Measurements from ENCODE around the gene NCAPD2.
"Not testable (repeated sequence)": the region's sequence is repeated elsewhere in the genome, so short reads cannot be mapped to it uniquely, and the experiment has no call there.

NCAPD2 gene

DNA sequence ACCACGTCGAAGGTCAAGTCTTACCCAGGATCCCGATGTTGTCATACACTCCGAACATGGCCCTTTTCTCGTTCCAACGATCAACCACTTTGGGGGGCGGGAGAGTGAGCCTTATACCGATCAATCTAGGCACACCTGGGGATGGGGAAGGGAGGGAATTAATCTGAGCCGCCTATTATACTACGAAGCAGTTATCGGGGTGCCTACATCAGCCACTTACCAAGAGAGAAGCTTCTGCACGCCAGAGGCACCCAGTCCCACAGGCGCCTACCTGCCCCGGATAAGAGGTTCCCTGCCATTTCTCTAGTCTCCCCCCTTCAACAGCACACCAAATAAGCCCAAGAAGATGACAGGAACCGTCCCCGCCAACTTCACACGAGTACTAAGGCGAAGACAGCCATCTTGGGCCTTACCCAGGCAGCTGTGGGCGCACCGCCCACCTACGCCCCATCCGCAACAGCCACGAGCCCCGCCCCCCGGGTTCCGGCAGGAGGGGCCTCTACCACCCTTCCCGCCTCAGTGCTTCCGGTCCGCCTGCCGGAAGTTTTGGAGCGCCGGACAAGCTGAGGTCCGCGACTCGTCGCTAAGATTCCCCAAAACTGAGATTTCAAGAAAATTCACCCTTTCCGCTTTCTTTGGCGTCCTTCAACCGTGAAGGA is 935 bp upstream of the NCAPD2 start, which contains the start of gene MRPL51:
Gene MRPL51 (minus strand): TSS at position 425 of the 659 bp plus-strand sequence. CDS start 126 bp downstream, at position 299.
- peaks cover 4% of the 10 kb centered on the region for H3K36me3 ChIP-seq (ENCODE audit: control insufficient read depth, insufficient read depth, low read length)

DNA sequence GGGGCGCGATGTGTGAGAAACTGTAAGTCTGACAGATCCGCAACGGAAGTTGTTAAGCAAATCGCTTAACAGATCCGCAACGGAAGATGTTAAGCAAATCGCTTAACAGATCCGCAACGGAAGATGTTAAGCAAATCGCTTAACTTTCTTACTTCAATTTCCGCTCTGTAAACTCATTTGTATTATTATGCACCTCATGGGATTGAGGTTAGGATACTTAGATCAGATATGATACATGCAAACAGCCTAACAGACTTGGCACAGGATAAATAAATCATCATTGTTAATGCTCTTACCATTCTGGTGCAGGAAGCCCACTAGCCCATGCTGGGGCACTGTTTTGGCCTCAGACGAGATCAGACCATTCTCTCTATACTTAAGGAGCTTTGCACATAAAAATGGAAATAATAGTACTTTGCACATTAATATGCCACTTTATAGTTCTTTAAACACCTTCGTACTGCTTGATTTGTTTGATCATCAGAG is 399 bp downstream of the NCAPD2 start:
- peak overlapping the region; percentile 8 for H3K9ac ChIP-seq (ENCODE audit: low read length)
- H3K36me3 ChIP-seq (ENCODE audit: control insufficient read depth, insufficient read depth, low read length) = peaks cover 7% of the 10 kb centered on the region
- peak overlapping the region; percentile 92 for H3K4me3 ChIP-seq (ENCODE audit: low read length)
- no peaks in the 10 kb centered on the region for H3K27me3 ChIP-seq (ENCODE audit: control insufficient read depth, insufficient read depth, low read length)
- H3K27ac ChIP-seq (ENCODE audit: low read depth, low read length) = no peak overlapping the region
- peaks cover 8% of the 10 kb centered on the region for H3K4me1 ChIP-seq (ENCODE audit: control insufficient read depth, insufficient read depth, low read length)

More for the DNA sequence above, 935 bp upstream of the NCAPD2 start, which contains the start of gene MRPL51:
- Histone ChIP-seq H3K9ac (ENCODE audit: low read length) (peak within 1 kb of the TSS; percentile 97), H3K27me3 (ENCODE audit: control insufficient read depth, insufficient read depth, low read length) (no peaks in the 10 kb centered on the region), H3K4me1 (ENCODE audit: control insufficient read depth, insufficient read depth, low read length) (peaks cover 8% of the 10 kb centered on the region), H3K27ac (ENCODE audit: low read depth, low read length) (peak within 1 kb of the TSS; percentile 94), H3K4me3 (ENCODE audit: low read length) (peak within 1 kb of the TSS; percentile 99)

- peaks cover 7% of the 10 kb centered on the region for H3K36me3 ChIP-seq (ENCODE audit: control insufficient read depth, insufficient read depth, low read length)
- H3K4me3 ChIP-seq (ENCODE audit: low read length) = peak overlapping the region; percentile 92
- H3K27me3 ChIP-seq (ENCODE audit: control insufficient read depth, insufficient read depth, low read length) = no peaks in the 10 kb centered on the region
- H3K9ac ChIP-seq (ENCODE audit: low read length) = no peak overlapping the region
- H3K27ac ChIP-seq (ENCODE audit: low read depth, low read length) = no peak overlapping the region
- peaks cover 8% of the 10 kb centered on the region for H3K4me1 ChIP-seq (ENCODE audit: control insufficient read depth, insufficient read depth, low read length)
Measured at GRCh38 chr12:6494968-6495367, 1.1 kb downstream of the NCAPD2 start.

GRCh38 chr12:6497291-6497690 is 3.4 kb downstream of the NCAPD2 start:
- H3K9ac ChIP-seq (ENCODE audit: low read length); H3K36me3 ChIP-seq (ENCODE audit: control insufficient read depth, insufficient read depth, low read length); H3K27ac ChIP-seq (ENCODE audit: low read depth, low read length); H3K27me3 ChIP-seq (ENCODE audit: control insufficient read depth, insufficient read depth, low read length); H3K4me3 ChIP-seq (ENCODE audit: low read length); H3K4me1 ChIP-seq (ENCODE audit: control insufficient read depth, insufficient read depth, low read length): not testable (repeated sequence)

DNA sequence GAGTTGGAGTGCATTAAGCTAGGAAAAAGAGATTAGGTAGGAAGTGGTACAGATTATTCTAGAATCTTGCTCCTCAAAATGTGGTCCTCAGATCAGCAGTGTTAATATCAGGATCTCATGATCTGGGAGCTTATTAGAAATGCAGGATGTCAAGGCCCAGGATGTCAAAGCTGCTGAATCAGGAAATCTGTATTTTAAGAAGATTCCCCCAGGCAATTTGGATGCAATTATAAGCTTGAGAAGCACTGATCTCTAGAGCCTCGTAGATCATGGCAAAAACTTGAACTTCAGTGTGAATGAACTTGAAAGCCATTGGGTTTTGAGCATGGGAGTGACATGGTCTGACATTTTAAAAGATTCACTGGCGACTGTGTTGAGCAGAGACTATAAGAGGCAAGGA is 6.6 kb downstream of the NCAPD2 start:
- no peak overlapping the region for H3K9ac ChIP-seq (ENCODE audit: low read length)
- no peaks in the 10 kb centered on the region for H3K4me1 ChIP-seq (ENCODE audit: control insufficient read depth, insufficient read depth, low read length)
- no peak overlapping the region for H3K4me3 ChIP-seq (ENCODE audit: low read length)
- no peak overlapping the region for H3K27ac ChIP-seq (ENCODE audit: low read depth, low read length)
- H3K27me3 ChIP-seq (ENCODE audit: control insufficient read depth, insufficient read depth, low read length) = no peaks in the 10 kb centered on the region
- peaks cover 8% of the 10 kb centered on the region for H3K36me3 ChIP-seq (ENCODE audit: control insufficient read depth, insufficient read depth, low read length)

- peaks cover 4% of the 10 kb centered on the region for H3K36me3 ChIP-seq (ENCODE audit: control insufficient read depth, insufficient read depth, low read length)
Measured at GRCh38 chr12:6507102-6507998, 13.4 kb downstream of the NCAPD2 start.

DNA sequence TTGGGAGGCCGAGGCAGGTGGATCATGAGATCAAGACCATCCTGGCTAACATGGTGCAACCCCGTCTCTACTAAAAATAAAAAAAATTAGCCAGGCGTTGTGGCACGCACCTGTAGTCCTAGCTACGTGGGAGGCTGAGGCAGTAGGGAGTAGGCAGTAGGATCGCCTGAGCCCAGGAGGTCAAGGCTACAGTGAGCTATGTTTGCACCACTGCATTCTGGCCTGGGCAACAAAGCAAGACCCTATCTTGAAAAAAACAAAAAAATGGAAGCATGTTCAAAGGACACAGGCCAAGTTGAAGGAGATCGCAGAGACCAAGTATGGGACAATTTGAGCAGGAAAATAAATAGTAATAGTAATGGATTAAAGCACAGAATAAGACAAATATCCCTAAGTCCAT is 14.2 kb downstream of the NCAPD2 start:
- Histone ChIP-seq H3K27ac (ENCODE audit: low read depth, low read length) (no peak overlapping the region), H3K4me1 (ENCODE audit: control insufficient read depth, insufficient read depth, low read length) (no peaks in the 10 kb centered on the region), H3K9ac (ENCODE audit: low read length) (no peak overlapping the region), H3K27me3 (ENCODE audit: control insufficient read depth, insufficient read depth, low read length) (no peaks in the 10 kb centered on the region), H3K36me3 (ENCODE audit: control insufficient read depth, insufficient read depth, low read length) (peaks cover 5% of the 10 kb centered on the region), H3K4me3 (ENCODE audit: low read length) (no peak overlapping the region)

More at GRCh38 chr12:6507102-6507998, 13.4 kb downstream of the NCAPD2 start:
- Histone ChIP-seq H3K27me3 (ENCODE audit: control insufficient read depth, insufficient read depth, low read length) (no peaks in the 10 kb centered on the region), H3K4me1 (ENCODE audit: control insufficient read depth, insufficient read depth, low read length) (no peaks in the 10 kb centered on the region), H3K4me3 (ENCODE audit: low read length) (no peak overlapping the region), H3K27ac (ENCODE audit: low read depth, low read length) (no peak overlapping the region), H3K9ac (ENCODE audit: low read length) (no peak overlapping the region)

DNA sequence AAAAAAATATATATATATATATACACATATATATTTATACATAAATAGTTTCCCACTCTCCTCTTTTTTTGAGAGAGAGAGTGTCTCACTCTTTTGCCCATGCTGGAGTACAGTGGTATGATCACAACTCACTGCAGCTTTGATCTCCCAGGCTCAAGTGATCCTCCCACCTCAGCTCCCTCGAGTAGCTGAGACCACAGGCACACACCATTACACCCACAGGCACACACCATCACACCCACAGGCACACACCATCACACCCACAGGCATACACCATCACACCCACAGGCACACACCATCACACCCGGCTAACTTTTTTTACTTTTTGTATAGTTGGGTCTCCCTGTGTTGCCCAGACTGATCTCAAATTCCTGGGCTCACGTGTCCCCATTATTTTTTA is 26.3 kb downstream of the NCAPD2 start:
- H3K4me1 ChIP-seq (ENCODE audit: control insufficient read depth, insufficient read depth, low read length) = no peaks in the 10 kb centered on the region
- H3K27me3 ChIP-seq (ENCODE audit: control insufficient read depth, insufficient read depth, low read length) = no peaks in the 10 kb centered on the region
- no peak overlapping the region for H3K27ac ChIP-seq (ENCODE audit: low read depth, low read length)
- no peak overlapping the region for H3K9ac ChIP-seq (ENCODE audit: low read length)
- H3K4me3 ChIP-seq (ENCODE audit: low read length) = no peak overlapping the region
- H3K36me3 ChIP-seq (ENCODE audit: control insufficient read depth, insufficient read depth, low read length) = peaks cover 31% of the 10 kb centered on the region

DNA sequence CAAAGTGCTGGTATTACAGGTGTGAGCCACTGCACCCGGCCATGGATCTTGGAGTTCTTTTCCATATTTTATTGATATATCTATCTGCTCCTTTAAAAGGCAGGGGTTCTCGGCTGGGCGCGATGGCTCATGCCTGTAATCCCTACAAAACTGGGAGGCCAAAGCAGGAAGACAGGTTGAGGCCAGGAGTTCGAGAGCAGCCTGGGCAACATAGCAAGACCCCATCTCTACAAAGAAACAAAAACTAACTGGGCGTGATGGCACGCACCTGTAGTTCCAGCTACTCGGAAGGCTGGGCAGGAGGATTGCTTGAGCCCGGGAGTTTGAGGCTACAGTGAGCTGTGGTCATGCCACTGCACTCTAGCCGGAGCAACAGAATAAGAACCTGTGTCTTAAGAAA is 28.3 kb downstream of the NCAPD2 start:
- H3K4me3 ChIP-seq (ENCODE audit: low read length) = no peak overlapping the region
- peaks cover 38% of the 10 kb centered on the region for H3K36me3 ChIP-seq (ENCODE audit: control insufficient read depth, insufficient read depth, low read length)
- H3K27me3 ChIP-seq (ENCODE audit: control insufficient read depth, insufficient read depth, low read length) = no peaks in the 10 kb centered on the region
- H3K9ac ChIP-seq (ENCODE audit: low read length) = no peak overlapping the region
- H3K27ac ChIP-seq (ENCODE audit: low read depth, low read length) = no peak overlapping the region
- no peaks in the 10 kb centered on the region for H3K4me1 ChIP-seq (ENCODE audit: control insufficient read depth, insufficient read depth, low read length)

DNA sequence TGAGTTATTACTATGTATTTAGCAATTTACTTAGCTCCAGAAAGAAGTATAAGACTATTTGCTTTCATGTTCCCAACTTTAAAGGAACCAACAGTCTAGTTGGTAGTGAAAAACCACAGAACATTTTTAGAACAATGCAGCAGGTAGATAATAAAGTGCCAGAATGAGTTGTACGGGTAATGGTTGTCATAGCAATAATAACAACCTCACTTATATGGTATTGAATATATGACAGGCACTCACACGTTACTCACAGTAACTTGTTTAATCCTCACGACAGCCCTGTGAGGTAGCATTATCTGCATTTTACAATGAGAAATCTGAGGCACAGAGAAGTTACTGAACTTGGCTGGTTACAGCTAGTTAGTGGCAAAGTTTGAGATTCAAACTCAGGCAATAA is 29.8 kb downstream of the NCAPD2 start:
- Histone ChIP-seq H3K4me3 (ENCODE audit: low read length) (no peak overlapping the region), H3K27ac (ENCODE audit: low read depth, low read length) (no peak overlapping the region), H3K4me1 (ENCODE audit: control insufficient read depth, insufficient read depth, low read length) (no peaks in the 10 kb centered on the region), H3K9ac (ENCODE audit: low read length) (no peak overlapping the region), H3K36me3 (ENCODE audit: control insufficient read depth, insufficient read depth, low read length) (peaks cover 39% of the 10 kb centered on the region), H3K27me3 (ENCODE audit: control insufficient read depth, insufficient read depth, low read length) (no peaks in the 10 kb centered on the region)

DNA sequence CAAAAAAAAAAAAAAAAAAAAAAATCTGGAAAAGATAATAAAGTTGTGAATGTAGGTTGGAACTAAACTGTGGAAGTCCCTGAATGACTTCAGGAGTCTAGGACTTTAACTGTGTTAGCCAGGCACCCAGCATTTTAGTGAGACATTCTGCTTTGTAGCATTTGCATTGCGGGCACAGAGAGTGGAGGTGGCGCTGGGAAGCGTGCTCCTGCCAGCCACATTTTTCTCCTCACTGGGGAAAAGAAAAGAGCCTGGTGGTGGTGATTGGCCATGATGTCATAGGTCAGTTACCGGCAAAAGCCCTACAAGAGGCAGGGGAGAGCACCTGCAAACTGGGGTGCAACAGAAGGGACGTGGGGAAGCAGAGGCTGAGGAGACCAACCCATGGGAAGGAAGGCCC is 30.7 kb downstream of the NCAPD2 start:
- peaks cover 44% of the 10 kb centered on the region for H3K36me3 ChIP-seq (ENCODE audit: control insufficient read depth, insufficient read depth, low read length)
- no peak overlapping the region for H3K27ac ChIP-seq (ENCODE audit: low read depth, low read length)
- no peaks in the 10 kb centered on the region for H3K27me3 ChIP-seq (ENCODE audit: control insufficient read depth, insufficient read depth, low read length)
- no peaks in the 10 kb centered on the region for H3K4me1 ChIP-seq (ENCODE audit: control insufficient read depth, insufficient read depth, low read length)
- no peak overlapping the region for H3K9ac ChIP-seq (ENCODE audit: low read length)
- no peak overlapping the region for H3K4me3 ChIP-seq (ENCODE audit: low read length)

- Histone ChIP-seq H3K27ac (ENCODE audit: low read depth, low read length) (no peak overlapping the region), H3K36me3 (ENCODE audit: control insufficient read depth, insufficient read depth, low read length) (peaks cover 50% of the 10 kb centered on the region), H3K4me1 (ENCODE audit: control insufficient read depth, insufficient read depth, low read length) (no peaks in the 10 kb centered on the region), H3K9ac (ENCODE audit: low read length) (no peak overlapping the region), H3K4me3 (ENCODE audit: low read length) (no peak overlapping the region), H3K27me3 (ENCODE audit: control insufficient read depth, insufficient read depth, low read length) (no peaks in the 10 kb centered on the region)
Measured at GRCh38 chr12:6526201-6526600, 32.3 kb downstream of the NCAPD2 start.
